ENCODE measurements around the gene C10orf95.

Gene C10orf95

DNA sequence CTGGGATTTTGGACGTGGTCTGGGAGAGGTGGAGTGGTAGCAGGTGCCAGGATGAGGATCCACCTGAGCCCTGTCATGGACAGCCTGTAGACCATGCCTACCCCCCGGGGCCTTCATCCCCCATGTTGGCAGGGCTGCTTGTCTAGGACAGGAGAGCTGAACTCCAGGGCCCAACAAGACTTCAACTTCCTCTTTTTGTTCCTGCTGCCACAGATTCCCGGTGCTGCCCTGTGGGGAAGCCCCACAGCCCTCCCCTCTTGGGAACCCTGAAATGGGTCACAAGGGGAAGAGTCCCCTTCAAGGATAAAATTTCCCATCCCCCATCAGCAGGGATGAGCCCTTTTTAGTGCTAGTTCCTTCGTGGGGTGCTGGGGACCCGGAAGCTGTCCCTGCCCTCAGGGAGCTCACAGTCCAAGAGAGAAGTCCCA, 17.7 kb downstream of the C10orf95 start:
- DNase-seq = no peak

DNA sequence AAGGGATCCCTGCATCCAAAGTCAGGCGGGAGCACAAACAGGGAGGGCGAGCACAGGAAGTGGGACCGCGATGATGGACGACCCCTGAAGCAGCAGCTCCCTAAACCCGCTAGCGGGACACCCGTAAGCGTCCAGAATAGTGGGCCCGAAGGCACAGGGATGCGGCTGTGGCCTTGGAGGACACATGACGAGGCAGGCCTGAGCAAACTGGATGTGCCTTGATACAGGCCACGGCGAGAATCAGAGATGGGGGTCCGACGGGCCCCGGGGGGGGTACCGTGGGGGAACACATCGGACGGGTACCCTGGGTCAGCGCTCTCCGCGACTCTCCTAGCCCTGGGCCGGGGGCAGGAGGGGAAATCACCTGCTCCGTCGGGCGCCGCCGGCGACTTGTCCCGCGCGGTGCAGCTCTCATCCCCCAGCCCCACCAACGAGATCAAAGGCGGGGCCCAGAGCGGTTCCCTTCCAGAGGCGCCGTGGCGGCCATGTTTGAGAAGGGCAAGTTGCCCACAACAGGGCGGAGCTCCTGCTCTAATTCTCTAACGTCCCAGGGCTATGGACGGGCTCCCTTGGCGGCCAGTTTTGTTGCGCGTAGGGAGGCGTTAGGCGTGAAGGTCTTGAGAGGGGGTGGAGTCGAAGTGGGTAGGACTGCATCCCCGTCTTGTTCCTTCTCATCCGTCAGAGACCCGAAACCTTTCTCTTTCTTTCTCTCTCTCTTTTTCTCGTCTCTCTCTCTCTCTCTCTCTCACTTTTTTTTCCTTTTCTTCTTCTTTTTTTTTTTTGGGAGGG, 19.0 kb downstream of the C10orf95 start, which contains the start of gene CUEDC2:
Gene CUEDC2 (minus strand): TSS at position 413 of the 789 bp plus-strand sequence. CDS start 7,386 bp downstream, outside the sequence.
- DNase-seq = peak; percentile 83

DNA sequence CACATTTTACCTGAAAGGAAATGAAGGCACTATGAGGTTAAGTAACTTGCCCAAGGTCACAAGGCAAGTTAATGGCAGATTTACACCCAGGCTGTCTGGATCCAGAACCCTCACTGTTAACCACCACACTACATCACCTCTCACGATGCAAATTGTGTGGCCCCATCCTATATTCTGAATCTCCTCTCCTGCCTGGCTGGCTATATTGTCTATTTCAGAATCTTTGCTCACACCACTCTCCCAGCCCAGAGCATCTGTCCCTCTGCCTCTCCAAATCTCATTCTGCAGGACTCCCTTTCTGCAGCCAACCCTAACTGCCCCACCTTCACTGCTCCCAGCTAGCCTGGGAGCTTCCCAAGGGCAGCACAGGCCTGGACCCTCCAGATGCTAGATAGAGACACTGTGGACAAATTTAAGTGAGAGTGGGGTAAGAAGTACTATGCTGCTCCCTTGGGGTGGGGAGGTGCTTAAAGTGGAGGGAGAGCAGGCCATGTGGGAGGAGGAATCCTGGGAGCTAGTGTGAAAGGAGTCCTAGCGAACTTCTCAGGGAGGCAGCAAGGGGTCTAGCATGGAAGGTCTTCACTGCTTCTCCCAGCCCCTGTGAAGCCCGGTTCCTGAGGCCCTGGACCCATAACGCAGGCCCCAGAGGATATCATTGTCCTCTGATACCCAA, 19.8 kb downstream of the C10orf95 start:
- DNase-seq = no peak

DNA sequence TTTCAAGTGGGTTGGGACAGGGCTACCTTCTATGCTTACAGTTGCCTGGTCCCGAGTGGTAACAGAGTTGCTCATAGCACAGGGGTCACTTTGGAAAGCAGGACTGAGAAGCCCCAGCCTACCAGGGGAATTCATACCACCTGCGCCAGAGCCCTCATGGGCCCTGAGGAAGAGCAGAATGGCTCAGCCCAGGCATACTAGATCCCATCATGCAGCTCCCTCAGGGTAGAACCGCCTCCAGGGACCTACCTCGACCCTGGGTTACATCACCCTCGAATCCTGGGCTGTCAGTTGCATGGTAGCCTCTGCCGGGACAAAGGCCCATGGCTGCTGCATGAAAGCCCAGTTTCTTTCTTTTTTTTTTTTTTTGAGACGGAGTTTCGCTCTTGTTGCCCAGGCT, 21.9 kb downstream of the C10orf95 start:
- no peak for DNase-seq

DNA sequence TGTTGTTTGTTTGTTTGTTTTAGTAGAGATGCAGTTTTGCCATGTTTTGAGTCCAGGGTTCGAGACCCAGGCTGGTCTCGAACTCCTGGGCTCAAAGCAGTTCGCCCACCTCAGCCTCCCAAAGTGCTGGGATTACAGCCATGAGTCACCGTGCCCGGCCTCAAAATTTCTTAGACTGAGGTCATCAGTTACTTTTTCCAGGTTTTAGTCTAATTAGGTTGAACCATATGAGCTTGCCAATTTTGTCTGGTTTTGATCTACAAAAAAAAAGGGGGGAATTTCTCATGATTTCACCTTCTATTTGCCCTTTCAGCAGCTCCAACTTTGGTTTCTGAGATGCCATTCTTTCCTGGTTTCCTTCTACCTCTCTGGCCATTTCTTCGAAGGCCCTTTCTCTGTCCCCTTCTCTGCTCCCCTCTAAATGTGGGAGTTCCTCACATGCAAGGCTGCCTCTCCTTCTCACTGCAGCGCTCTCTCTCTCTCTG, 24.5 kb downstream of the C10orf95 start:
- DNase-seq = no peak

DNA sequence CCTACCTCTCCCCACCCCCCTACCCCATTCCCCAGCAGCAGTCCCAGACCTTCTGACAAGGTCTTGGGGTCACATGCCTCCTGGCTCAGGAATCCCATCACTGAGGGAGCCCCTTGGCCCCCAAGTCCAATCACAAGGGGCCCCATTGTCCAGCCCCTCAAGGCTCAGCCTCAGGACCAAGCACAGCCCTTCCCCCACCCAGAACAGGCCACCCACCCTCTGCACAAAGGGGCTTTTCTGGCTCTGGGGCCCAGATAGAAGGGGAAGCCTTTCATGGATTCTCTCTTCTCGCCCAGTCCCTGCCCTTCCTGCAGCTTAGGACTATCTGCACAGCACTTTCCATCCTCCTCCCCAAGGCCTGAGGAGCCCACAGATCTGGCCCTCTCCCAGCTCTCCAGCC, 25.9 kb downstream of the C10orf95 start:
- DNase-seq = no peak

DNA sequence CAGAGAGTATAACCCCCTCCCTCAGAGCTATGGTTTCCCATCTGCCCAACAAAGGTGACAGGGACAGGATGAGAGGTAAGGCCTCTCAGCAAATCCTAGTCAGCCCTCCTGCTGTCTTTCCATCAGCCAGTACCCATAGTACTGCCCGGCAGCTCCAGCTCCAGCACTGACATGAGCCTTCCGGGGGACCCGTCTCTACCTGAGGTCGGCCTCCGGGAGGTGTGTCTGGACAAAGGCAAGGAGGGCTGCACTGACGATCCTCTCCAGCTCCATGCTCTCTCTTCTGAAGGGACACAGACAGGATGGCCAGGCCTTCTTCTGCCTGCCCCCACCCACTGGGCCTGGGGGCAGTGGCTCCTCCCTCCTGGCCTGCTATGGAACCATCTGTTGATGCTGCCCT, 26.4 kb downstream of the C10orf95 start:
- no peak for DNase-seq

DNA sequence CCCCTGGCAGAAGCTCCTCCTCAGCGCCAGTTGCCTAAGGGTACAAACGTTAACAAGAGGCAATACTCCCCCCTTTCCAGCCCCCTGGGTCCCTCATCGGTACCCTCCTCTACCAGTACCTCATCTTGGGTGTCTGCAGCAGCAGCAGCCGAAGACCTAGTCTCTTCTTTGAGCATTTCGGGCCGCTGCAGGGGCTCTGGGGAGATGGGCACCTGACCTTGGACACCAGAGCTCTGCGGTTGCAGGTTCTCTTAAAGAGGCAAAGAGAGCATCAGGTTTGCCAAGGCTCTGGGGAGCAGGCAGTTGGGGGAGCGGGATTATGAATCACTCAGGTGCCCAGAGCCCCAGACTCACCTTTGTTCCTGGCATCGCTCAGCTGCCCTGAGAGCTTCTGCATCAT, 27.2 kb downstream of the C10orf95 start:
- no peak for DNase-seq

DNA sequence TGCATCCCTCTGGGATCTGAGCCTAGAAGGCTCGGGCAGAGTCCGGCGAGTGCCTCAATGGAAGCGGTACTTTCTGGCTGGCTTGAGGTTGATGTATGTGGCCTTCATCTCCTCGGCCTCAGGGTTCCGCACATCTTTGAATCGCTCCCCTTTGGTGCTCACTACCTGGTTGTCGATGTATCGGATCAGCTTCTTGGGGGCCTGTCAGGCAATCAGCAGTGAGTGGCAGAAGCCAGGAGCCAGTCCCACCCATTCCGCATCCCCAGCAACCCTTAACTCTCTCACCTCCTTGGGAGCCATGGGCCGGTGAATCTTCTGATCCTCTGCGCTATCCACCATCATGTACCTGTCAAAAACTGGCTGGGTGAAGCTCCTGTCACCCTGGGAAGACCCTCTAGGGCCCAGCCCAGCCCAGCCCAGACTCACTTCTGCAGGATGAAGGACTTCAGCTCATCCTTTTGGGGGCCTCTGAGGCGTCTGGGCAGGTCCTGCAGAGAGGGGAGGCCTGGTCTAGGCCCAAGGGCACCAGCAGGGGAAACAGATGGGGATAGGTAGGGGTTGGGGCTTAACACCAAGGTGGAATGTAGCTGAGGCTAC, 27.9 kb downstream of the C10orf95 start:
- no peak for DNase-seq

DNA sequence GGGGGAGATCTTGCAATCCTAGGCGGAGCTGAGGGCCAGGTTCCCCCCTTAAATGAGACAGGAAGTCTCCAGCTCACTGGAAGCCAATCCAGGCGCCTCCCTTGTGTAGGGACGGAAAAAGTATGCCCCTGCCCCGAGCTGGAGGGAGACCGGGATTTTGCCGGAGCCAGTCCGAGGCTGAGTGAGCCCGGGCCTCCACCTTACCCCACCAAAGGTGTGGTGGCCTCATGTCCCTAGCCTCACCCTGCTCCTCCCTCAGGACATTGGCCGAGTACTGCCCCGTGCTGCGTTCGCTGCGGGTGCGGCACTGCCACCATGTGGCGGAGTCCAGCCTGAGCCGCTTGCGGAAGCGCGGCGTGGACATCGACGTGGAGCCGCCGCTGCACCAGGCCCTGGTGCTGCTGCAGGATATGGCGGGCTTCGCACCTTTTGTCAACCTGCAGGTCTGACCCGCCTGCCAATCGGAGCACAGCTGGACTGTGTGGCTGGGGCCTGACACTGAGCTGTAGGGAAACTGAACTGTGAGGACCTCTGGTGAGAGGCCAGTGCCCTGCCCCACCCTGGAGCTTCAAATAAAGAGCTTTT, 28.7 kb downstream of the C10orf95 start:
- no peak for DNase-seq

DNA sequence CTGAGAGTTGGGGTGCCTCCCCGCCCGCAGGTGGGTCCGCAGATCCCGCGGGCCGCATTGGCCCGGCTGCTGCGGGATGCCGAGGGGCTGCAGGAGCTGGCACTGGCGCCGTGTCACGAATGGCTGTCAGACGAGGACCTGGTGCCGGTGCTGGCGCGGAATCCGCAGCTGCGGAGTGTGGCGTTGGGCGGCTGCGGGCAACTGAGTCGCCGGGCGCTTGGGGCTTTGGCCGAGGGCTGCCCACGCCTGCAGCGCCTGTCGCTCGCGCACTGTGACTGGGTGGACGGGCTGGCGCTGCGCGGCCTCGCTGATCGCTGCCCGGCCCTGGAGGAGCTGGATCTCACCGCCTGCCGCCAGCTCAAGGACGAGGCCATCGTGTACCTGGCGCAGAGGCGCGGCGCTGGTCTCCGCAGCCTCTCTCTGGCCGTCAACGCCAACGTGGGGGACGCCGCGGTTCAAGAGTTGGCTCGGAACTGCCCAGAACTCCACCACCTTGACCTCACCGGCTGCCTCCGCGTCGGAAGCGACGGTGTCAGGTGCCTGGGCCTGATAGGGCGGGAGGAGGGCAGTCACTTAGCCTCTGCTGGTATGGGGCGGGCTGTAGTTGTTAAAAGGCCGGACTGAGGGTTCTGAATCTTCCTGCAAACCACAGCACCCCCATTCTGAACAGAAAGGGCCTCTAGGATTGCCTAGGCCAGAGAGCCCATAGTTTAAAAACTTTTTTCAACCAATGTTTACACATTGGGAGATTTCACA, 29.4 kb downstream of the C10orf95 start:
- no peak for DNase-seq

DNA sequence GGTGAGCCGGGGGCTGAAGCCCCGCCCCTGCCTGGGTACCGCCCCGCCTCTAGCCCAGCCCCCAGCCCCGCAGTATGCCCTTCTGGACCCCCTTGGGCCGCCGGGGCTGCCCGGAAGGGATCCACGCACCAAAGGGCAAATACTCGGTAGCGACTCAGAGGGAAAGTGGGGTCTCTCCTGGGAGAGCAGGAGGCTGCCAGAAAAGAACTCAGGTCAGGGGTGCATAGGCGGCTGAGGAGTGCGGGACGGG, 29.9 kb downstream of the C10orf95 start:
- DNase-seq = no peak

DNA sequence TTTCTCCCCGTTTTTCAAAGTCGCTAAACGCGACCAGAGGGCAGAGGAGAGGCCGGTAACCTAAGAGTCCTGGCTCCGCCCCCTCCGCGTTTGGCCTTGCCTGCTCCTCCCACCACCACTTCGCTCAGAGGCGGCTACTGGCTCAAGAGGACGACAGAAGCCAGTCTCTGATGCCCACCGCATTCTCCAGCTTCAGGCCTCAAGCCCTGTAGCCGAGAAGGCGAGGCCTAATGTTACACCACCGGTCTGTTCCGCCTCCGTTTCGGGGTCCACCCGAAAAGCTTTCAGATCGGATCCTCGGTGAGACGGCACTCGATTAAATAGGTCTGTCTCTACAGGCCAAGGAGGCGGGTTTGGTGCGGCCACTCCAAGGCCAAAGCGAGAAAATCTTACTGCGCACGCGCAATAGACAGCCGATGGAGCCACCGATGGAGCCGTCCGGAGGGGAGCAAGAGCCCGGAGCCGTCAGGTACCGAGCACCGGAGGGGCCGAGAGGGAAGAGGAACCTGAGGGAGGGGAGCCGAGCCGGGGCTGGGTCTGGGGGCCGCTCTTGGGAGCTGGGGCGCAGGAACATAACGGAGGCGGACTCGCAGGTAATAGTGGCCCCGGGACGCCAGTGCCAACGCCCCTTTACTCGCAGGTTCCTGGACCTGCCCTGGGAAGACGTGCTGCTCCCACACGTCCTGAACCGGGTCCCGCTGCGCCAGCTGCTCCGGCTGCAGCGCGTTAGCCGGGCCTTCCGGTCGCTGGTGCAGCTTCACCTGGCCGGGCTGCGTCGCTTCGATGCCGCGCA, 30.4 kb downstream of the C10orf95 start, which contains the start of gene FBXL15:
Gene FBXL15 (plus strand): TSS at position 123 of the 793 bp plus-strand sequence. CDS start 294 bp downstream, at position 417.
- DNase-seq = peak; percentile 88

DNA sequence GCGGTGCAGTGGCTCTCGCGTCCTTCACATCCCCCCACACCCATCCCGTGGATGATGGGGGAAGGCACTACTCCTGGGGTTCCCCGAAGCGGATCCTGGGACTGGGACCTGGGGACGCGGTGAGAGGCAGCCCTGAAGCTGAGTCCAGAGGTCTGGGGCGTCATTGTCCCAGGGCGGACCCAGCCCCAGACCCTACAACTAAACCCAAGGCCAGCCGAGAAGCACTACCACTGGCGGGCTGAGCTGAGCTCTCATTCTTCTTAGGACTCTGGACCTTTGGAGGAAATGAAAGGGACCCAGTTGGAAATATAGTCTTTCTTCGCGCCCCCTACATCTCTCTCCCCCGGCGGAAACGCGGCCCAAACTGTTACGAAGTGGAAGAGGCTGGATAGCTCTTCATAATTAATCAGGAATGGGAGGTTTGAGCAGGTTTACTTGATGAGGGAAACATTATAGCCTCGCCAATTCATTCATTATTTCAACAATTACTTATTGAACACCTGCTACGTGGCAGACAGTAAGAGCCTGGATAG, 31.1 kb downstream of the C10orf95 start:
- DNase-seq = no peak

DNA sequence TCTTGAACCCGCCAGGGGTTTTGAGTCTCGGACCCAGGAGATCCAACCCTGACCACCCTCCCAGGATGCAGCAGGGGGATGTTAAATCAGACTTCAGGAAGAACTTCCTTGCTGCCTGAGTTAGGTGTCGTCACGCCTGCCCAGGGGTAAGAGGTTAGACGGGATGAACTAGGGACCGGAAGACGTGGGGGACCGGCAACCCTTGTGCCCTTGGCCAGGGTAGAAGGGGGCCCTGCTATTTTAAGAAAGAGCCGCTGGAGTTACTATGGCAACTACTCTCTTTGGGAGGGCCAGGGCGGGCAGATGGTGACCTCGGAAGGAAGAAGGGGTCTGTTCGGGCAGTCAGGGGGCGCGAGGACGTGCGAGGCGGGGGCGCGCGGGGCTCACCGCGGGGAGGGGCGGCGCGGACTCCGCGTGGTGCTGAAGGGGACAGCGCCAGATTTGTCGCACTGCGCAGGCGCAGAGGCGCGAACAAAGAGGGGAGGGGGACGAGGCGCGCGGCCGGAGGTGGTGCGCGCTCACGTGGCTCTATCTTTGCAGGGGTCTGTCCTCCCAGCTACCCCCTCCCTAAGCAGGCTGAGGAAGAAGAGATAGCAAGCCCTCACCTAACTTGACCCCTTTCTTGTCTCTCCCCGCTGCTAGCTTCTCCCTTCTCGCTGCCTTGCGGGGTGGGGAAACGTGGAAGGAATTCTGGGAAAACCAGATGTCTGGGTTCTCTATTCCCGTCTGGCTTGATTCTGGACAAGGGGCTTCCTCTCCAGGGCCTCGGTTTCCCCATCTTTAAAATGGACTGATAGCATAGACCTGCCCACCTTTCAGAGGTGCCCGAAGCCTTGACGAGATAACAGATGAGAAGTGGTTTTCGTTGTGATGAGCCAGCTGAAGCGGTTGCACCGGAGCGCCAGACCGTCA, 31.8 kb downstream of the C10orf95 start:
- peak; percentile 69 for DNase-seq

DNA sequence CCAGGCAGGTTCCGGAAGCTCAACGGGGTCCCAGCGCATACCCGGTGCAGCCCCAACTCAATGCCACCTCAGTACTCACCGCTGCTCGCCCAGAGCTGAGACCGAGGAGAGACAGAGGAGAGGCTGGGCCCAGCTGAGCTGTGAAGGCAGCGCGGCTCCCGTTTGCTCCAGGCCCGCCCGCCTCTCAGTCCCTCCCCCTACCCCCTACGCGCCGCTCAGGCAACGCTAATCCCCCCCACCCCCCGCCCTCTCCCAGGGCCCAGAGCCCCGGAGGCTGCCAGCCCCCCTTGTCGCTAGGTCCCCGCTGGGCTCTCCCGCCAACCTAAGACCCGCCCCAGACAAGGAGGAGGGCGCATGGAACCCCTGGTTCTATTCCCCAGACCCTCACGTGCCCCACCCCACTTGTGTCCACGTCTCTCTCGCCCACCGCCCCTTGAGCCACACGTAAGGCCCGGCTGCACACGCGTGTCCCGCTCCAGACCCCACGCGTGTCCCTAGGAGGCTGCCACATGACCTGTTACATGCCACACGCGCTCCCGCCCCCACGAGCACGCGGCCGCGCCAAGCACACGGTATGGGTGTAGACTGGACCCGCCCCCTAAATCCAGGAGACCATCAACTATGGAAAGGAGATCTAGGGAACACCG, 32.6 kb downstream of the C10orf95 start, which contains the start of gene PSD:
Gene PSD (minus strand): TSS at position 164 of the 647 bp plus-strand sequence. CDS start 1,747 bp downstream, outside the sequence.
- DNase-seq = peak; percentile 62

DNA sequence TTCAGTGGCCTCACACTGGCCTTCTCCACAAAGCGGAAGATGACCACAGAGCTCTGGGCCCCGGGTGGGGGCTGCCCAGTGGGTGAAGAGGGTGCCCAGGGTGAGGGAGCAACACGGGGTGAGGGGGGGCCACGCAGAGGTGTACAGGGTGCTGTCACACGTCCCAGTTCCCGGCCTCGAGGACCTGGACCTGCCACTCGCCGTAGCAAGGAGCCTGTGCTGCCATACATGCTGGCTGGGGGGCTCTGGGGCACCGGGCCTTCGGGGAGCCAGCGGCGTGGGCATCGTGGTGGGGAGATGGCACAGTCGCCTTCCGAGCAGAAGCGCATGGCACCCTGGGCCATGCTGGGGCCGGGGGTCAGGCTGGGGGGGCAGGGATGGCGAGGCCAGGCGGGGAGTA, 34.6 kb downstream of the C10orf95 start:
- no peak for DNase-seq

DNA sequence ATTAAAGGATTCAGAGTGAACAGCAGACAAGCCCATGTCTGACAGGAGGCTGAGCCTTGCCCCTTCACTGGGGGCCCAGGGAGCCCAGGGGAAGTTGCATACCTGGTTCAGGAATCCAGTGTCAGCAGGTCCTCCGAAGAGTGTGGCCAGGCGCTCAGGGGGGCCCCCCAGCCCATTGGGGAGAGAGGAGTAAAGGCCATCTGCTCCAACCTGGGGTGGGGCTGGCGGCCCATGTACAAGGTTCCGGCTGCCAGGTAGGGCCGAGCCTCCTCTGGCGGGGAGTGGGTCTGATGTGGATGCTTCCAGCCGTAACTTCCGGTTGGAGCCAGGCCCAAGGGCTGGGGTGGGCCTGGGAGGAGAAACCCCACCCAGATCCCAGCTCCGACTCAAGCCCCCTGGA, 35.1 kb downstream of the C10orf95 start:
- DNase-seq = no peak

DNA sequence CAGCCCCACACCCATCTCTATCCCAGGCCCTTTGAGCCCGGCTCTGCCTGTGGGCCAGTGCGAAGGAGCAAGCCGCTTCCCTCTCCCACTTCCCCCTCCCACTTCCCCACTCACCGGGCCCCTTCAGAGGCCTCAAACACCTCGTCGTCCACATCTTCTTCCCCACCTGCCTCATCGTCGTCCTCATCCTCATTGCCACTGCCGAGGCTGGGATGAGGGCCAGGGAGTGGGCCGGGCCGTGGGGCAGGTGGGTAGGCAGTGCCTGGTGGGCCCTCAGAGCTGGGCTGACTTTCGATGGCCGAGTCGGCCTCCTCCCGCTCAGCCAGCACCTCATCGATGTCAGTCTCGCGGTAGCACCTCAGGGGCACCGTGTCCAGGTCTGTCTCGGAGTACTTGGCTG, 36.6 kb downstream of the C10orf95 start:
- no peak for DNase-seq
